GM12878 (cell line): Measurements from ENCODE around the gene ZNF226.

Experiments used
- POLR2A ChIP-seq: IDR thresholded peaks from 2 replicates; pipeline ENCODE4 v1.6.1; 2011; ENCODE audit warnings: low read depth, mild to moderate bottlenecking, low read length
- TBL1XR1 ChIP-seq: IDR thresholded peaks from 2 replicates; pipeline ENCODE4 v1.6.1; 2012; ENCODE audit warnings: low read depth, low read length, improper control_type of control experiment

GRCh38 chr19:44163789-44164188 is 1.1 kb upstream of the ZNF226 start:
- TF ChIP-seq POLR2A (no peak), TBL1XR1 (no peak)
